Keratinocyte (primary cell): ENCODE data around the gene ARHGAP18.

Experiments used
- CTCF ChIP-seq, 3 experiments: IDR thresholded peaks in 1 of 3; conservative IDR thresholded peaks in 1 of 3; optimal IDR thresholded peaks in 1 of 3; 2 replicates in 2 of 3; 3 replicates in 1 of 3; pipeline versions ENCODE3 to v1.5.1; 2011; ENCODE audit warnings: low read length in 3 of 3, mild to moderate bottlenecking in 3 of 3, moderate library complexity in 2 of 3, control low read depth in 1 of 3, inconsistent platforms in 1 of 3; ENCODE audit not compliant: insufficient read depth in 2 of 3; ENCODE audit errors: extremely low read depth in 1 of 3
- EZH2 ChIP-seq: IDR thresholded peaks from one replicate; pipeline ENCODE4 v1.6.1; 2012; ENCODE audit warnings: inconsistent platforms, mild to moderate bottlenecking, low read length, moderate library complexity

- TF ChIP-seq EZH2 (no peak), CTCF (optimal IDR thresholded peaks at IDR 0.05 in 1 of 3, IDR thresholded peaks at IDR 0.05 in 1 of 3, conservative IDR thresholded peaks at IDR 0.05 in 1 of 3; ENCODE audit: extremely low read depth in 1 of 3, insufficient read depth in 2 of 3, low read length in 3 of 3) (no peak)
These were observed 68.6 kb downstream of the ARHGAP18 start for GRCh38 chr6:129641344-129641743.
